DMS153 treated with DMSO at 0.1 percent for 48 hours (cell line): Measurements from ENCODE around the gene ALCAM.

Experiments used
- DNase-seq: peaks from one replicate; lab custom pipeline; 2025; ENCODE audit not compliant: unreplicated experiment; lab: John Stamatoyannopoulos, UW

Gene ALCAM

DNA sequence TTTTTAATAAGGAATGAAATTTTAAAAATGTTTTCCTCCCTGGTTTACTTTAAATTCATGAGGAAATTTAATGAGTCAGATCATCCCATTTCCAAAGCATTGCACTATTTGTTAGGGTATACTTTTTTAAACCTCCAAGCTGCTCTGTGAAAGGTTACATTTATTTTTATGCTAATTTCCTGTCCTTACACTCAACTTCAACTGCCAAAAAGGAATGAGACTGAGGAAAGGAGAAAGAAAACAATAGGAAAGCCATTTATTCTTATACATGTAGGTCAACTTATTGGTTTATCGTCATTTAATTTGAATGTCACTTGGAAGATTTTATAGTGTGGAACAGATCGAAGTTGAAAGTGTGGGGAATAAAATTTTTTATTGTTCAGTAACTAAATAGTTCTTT is 104.1 kb downstream of the ALCAM start:
- no peak for DNase-seq

DNA sequence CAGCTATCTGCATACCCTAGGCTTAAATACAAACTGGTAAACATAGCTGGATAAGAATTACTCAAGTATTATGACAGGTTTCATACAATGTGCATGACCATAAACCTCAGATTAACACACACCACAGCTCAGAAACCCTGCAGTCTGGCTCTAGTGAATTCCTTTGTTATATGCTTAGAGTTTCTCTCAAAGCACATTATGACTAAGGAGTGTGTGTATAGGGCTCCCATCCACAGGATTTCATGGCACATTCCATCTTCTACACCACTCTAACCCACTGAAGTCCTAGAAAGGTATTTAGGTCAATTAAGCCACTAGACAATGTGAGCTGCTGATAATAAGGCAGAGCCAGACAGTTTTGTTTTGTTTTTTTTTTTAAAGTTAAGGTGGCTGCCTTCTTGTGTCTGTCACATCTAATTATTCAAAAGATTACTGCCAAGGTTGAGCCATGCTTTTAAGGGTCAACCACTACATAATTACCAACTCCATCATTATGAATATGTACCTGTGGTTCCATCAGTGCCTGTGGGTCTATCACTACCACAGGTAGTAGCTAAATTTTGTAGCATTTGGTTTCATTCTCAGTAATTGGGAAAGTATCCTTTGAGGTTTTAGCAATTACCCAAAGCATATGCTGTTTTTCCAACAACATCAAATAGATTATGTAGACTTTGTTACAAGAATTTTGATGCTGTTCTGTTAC is 107.0 kb downstream of the ALCAM start:
- no peak for DNase-seq

DNA sequence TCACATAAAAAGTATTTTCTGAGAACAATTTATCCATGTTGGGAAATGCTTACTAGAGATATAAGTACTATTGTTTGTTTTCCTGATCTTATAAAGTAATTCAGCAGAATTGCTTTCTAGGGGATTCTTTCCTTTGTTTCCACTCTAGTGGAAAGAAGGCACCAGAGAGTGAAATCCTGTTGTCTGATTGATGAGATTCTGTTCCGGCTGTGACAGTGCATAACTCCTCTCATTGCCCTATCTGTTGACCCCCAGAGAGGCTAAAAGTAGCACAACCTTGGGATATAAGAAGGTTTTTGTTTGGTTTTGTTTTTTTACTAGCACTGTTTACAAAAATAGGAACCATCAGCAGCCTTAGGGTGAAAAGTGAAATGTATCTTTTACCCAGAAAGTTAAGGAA is 114.1 kb downstream of the ALCAM start:
- DNase-seq = no peak

DNA sequence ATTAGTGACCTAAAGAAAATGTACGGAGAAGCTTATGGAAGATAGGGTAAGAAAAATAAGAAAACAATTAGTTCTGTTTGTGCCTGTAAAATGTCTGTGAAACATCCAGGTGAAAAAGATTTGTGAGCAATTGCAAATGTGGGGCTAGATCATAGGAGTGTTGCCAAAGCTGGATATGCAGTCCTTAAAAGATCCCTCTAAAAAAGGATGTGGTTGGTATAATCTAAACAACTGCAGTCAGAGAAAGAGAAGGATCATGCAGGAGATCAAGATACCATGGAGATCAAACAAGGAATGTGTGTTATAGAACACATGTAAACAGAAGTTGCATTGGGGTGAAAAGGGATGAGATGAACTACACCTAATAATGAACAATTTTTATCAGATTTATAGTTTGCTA is 116.8 kb downstream of the ALCAM start:
- DNase-seq = no peak

DNA sequence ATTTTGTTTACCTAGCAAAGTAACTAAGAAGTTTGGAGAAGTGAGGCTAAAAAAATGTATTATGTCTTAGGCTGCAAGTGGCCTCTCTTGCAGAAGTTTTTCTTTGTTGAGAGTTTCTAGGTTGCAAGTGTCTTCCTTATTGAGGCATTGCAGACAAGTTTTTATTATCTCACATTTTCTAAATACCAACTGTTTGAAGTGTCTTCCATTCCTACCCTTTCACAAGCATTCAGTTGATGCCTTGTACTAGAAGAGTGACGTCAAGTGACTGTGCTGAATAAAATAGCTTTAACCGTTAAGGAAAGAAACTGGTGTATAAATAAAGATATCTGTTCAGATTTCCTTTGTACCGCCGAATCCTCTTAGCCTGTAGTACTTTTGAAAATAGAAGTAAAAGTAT is 123.3 kb downstream of the ALCAM start:
- DNase-seq = no peak

DNA sequence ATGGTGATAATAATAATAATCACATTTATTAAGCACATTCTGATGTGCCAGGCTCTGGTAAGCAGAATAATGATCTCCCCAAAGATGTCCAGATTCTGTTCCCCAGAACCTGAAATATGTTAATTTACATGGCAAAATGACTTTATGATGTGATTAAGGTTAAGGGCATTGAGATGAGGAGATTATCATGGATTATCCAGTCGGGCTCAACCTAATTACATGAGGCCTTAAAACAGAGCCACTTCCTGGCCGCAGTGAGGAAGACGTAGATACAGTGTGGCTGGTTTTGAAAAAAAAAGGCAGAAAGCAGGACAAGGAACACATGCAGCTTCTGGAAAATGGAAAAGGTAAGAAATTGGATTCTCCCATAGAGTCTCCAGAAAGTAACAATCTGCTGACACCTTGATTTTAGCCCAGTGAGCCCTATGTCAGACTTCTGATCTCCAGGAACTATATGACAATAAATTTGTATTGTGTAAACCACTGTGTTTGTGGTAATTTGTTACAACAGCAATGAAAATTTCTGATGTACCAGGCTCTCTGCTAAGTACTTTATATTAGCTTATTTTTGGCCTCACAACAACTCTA is 126.7 kb downstream of the ALCAM start:
- no peak for DNase-seq

DNA sequence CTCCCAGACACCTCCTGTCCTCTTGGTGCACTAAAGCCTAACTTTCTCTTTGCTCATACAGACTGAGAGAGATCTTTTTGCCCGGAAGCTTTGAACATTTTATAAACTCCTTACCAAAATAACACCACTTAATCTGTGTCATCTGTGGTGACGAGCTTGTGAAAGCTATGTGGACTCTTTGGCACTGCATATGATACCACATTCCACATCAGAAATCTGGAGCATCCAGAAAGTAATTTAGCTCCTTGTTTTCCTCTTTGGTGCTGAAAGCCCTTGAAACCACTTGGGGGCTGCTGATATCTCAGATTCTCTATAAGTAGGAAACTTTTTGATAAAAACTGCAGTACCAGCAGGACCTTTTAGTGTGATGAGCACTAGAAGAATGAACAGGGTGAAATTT is 128.3 kb downstream of the ALCAM start:
- no peak for DNase-seq

DNA sequence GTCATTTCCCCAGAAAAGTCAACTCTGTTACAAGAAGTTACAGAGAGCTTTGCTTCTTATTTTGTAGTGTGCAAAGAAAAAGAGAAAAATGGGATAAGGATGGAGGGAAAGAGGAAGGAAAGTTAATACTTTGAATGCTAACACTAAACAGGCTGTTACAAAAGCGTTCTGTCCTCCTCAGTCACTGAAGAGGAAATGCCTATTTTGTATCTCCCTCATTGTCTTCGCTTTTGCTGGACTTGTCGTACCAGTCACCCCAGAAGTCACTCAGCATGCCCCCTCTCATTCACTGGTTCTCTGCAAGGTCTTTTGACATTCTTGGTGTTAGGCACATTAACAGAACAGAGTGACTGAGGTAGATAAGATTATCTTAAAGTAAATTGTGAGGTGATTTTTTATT is 129.6 kb downstream of the ALCAM start:
- no peak for DNase-seq

DNA sequence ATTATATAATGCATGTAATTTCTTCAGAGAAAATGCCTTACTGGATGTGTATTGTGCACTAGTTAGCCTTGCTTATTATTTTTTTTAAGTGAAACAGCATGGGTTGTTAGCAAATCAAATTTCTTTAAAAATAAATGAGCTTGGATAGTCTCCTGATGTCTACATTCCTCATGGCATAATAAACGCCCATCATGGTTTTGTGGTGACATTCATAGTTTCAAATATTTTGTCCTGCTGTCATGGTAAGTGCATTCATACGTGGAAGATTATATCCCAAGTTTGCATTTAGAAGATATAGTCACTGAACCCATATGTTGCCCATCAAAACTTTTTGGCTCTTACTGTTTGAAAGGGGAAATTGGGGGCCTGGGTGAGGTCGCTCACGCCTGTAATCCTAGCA is 130.7 kb downstream of the ALCAM start:
- DNase-seq = no peak

DNA sequence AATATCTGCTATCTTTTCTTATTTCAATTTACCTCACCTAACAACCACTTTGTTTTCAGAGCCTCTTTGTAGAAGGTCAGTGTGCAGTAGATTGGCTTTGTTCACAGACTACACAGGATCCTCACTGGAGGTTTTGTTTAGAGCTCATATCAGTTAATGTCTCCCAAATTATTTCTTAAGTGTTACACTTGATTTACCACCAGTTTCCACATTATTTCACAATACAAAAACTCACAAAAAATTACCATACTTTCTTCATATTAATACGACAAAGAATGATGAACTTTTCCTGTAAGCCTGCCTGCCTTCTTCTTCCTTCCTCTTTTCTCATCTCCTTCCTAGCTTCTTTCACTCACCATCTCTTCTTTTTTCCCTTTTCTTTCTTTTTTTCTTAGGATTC is 133.3 kb downstream of the ALCAM start:
- no peak for DNase-seq

DNA sequence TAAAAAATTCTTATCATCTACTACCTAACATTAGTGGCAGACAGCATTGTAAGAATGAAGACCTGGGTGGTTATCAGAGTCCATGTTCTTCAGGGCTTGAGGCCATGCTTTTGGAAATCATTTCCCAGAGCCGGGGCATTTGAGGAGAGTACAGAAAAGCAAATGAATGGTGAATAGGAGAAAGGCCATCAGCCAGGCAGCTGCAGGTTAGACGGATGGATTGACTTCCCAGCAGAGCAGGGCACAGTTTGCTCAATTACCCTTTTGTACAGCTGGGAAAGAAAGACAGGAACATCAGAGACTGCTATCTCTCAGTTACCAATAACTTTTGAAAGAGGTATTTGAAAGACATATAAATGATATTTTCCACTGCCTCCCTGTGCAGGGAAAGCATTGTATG is 135.6 kb downstream of the ALCAM start:
- peak; percentile 19 for DNase-seq

DNA sequence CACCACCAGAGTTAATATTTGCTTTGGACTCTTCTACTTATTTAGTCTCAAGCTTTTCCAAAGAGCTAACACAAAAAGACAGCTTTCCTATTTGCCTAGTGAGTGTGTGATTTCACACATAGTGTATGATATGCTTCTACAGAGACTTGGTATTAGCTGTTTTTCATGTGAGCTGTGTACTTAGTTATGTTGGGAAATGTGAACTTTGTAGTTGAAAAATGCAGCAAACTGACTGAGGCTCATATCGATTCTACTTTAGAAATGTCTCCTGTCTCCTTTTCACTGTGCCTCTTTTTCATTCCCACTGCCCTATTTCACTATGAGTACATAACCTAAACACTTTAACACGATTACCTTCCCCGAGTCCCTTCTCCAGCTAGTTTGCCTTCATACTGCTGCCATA is 136.5 kb downstream of the ALCAM start:
- no peak for DNase-seq

DNA sequence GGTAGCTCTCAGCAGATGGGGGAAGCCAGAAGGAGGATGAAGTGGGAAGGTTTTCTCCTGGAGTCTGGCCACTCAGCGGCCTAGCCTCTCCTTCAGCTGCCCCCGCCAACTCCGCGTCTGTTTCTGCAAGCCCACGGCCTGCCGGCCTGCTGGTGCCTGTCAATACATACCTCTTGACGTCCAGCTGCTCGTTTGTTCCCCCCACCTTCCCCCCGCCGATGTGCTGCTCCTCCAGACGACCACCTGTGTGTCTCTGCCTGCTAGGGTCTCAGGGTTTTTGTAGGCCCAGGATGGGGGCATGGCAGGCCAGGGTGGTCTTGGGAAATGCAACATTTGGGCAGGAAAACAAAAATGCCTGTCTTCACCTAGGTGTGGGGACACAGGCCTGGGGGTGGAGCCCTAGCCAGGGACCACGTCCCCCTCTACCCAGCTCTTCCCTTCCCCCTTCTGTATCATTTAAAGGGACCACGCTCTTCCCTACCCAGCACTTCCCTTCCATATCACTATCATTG is 137.8 kb downstream of the ALCAM start:
- no peak for DNase-seq

DNA sequence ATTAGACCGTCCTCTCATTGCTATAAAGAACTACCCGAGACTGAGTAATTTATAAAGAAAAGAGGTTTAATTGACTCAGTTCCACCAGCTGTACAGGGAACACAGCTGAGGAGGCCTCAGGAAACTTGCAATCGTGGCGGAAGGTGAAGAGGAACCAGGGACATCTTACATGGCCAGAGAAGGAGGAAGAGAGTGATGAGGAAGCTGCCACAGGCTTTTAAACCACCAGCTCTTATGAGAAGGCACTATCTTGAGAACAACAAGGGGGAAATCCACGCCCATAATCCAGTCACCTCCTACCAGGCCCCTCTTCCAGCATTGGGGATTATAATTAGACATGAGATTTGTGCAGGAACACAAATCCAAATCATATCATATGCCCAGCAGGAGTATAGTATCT is 138.5 kb downstream of the ALCAM start:
- no peak for DNase-seq

DNA sequence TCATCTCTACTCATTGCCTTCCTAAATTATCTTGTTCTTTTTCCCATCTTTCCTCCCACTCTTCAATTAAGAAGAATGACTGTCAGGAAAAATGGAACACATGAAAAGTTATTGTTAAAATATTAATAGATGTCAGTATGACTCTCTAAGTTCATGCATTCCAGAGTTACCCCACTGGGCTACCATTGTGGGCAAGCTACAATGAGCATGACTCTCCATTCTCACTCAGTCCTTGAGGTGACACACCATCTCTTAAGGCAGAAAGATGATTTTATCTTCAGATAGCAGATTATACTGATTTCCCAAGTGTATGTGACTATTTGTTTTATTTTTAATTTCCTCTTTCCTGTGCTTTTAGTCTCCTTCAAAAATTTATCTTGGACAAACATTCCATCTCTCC is 144.3 kb downstream of the ALCAM start:
- DNase-seq = no peak

DNA sequence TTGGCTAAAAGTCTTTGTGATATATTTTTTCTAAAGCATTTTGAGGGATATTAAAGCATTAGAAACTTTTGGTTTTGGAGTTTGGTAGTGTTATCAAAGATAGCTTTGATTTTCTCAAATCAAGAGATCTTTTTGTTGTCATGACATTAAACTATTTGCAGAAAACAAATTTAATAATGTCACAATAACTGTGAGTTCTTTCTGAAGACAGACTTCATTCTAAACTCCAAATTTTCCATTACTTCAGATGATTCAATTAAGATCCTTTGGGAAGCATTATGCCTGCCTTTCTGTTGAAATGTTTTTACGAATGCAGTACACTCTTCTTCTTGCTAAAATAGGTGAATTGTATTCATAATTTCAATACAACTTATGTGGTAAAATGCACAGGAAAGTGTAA is 145.4 kb downstream of the ALCAM start:
- no peak for DNase-seq

DNA sequence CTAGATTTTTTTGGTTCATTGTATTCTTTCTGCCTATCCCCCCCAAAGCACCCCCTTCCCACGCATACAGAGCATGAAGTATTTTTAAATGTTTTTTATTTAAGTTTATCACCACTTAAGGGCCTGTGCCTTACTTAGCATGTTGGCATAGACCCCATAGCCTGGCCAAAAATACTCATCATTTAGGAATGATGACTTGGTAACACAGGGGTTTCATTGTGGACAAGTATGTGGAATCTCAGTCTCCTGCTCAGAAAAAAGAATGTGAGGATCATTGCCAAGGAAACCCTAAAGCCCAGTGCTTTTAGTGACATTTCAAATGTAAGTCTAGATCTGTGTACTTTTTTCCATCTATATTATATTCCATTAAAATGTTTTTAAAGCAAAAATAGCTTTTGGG is 146.3 kb downstream of the ALCAM start:
- no peak for DNase-seq

DNA sequence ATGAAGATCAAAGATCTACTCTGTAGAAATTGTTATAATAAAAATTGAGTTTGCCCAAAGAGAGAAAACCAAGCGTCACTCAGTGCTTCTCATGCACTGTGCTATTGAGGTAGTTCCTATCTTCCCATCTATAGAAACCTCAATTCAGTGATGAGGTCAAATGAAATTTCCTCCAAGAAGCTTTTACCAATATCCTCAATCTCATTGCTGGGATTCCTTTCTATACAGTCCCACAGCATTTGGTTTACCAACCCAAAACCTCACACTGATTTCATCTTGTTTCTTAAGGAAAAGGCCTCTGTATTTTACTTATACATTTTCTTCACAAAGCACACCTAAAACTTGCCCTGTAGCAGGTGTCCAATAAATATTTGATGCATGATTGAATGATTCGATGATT is 147.2 kb downstream of the ALCAM start:
- DNase-seq = no peak

DNA sequence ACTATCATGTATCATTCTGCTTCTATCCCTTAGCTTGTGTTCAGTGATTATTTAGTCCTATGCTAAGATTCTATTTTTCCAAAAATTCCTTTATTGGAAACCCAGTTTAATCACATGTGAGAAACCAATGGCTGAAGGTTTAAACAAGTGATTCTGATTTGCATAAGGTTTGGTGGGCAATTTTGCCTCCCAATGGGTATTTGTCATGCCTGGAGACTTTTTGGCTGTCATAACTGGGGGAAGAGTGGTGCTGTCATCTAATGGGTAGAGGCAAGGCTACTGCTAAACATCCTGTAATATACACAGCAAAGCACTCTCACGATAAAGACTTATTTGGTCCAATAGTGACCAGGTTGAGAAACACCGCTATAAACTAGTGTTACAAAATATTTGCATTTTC is 148.7 kb downstream of the ALCAM start:
- DNase-seq = no peak

DNA sequence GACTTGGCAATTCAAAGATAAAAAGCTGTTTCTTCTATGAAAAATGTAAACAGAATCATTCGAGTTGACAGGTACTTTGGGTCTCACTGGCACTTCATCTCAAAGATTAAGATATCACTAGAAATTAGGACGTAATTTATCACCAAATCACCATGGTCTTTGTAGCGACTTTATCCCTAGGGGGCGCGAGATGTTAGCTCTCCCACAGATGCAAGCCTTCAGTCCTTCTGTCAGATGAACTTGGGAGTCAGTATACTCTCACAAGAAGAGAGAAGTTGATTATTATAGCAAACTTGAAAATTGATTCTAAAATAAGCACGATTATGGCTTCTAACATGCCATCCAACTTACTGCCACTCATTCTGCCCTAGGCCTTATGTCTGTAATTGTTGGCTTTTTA is 150.3 kb downstream of the ALCAM start:
- no peak for DNase-seq

DNA sequence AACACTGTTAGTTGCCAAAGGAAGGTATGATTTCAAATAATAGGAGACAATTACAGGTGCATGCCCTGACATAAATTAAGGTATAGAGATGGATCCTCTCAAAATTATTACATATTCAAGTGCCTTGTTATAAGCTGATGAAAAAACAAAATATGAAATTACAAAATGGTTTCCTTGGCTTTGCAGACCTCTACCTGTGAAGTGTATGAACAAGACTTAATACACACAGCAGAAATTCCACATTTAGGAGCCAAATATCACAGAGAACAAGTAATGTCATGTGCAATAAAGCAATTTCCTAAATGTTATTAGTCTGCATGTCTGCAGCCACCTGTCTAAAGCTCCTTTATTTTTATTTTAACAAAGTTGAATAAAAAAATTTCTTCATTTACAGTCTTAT is 151.5 kb downstream of the ALCAM start:
- DNase-seq = peak; percentile 19

DNA sequence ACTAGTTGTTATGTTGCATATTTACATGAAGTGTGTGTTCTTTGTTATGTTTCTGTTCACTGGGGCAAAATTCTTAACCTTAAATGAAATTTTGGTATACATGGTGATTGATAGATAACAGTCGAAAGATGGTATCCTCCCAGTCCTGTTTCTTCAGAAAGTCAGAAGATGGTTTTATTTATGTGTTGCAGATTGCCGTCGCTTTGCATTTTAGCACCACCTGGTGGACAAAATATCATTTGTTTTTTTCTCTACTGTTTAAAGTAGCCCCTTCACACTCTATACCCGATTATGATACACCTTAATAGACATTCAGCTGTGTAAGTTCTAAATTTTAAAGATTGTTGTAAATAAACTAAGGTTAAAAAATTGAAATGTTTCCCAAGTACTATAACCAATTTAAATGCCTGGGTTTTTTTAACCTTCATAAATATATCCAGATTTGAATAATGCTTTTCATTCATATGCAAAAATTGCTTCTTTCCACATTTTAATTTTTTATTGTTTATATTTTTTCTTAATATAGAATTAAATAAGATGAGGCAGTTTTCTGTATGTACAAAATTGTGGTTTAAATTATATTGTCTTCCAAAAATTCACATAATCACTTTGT is 152.2 kb downstream of the ALCAM start:
- DNase-seq = peak; percentile 72

DNA sequence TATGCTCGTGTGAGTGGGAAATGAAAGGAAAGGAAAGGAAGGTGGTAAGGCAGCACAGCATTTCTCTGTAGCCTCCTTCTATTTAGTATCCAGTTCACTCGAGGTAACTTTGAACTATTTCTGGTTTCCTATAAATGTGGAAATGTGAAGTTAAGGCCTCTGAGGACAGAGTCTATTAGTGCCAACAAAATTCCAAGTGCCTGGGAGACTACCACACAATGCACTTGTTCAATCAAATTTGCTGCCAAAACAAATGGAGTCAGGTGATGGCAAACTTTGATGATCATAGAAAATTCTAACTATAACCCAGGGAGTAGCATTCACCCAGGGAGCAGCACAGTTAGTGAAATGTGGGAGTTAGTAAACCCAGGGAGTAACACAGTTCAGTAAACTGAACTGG is 155.1 kb downstream of the ALCAM start:
- no peak for DNase-seq
